Ishikawa (cell line): Measurements from ENCODE around the gene NUTM1.

ENCODE experiments used
- CEBPB ChIP-seq: IDR thresholded peaks from 2 replicates; pipeline ENCODE4 v1.6.1; 2012
- CREB1 ChIP-seq: IDR thresholded peaks from 2 replicates; pipeline ENCODE4 v1.6.1; 2012; ENCODE audit warnings: low read depth
- EGR1 ChIP-seq: IDR thresholded peaks from 2 replicates; pipeline ENCODE4 v1.6.1; 2012
- EP300 ChIP-seq: IDR thresholded peaks from 2 replicates; pipeline ENCODE4 v1.6.1; 2012; ENCODE audit warnings: borderline replicate concordance
- FOXM1 ChIP-seq: IDR thresholded peaks from 2 replicates; pipeline ENCODE4 v1.6.1; 2012; ENCODE audit warnings: low read depth, borderline replicate concordance
- NFIC ChIP-seq: IDR thresholded peaks from 2 replicates; pipeline ENCODE4 v1.6.1; 2012
- RAD21 ChIP-seq: IDR thresholded peaks from 2 replicates; pipeline ENCODE4 v1.6.1; 2012; ENCODE audit warnings: low read depth
- TAF1 ChIP-seq: IDR thresholded peaks from 2 replicates; pipeline ENCODE4 v1.6.1; 2012; ENCODE audit warnings: low read depth, mild to moderate bottlenecking
- TCF12 ChIP-seq: IDR thresholded peaks from 2 replicates; pipeline ENCODE4 v1.6.1; 2012; ENCODE audit warnings: low read depth
- TEAD4 ChIP-seq: IDR thresholded peaks from 2 replicates; pipeline ENCODE4 v1.6.1; 2012
- YY1 ChIP-seq: IDR thresholded peaks from 2 replicates; pipeline ENCODE4 v1.6.1; 2012; ENCODE audit warnings: low read depth
- ZBTB7A ChIP-seq: IDR thresholded peaks from 2 replicates; pipeline ENCODE4 v1.6.1; 2012; ENCODE audit warnings: low read depth
- TF ChIP-seq, protein P1 (sequence below): IDR thresholded peaks from 2 replicates; pipeline ENCODE4 v1.6.1; 2012; ENCODE audit warnings: low read depth, mild to moderate bottlenecking
- TF ChIP-seq, protein P2 (sequence below): IDR thresholded peaks from 2 replicates; pipeline ENCODE4 v1.6.1; 2012
- TF ChIP-seq, protein P3 (sequence below): IDR thresholded peaks from 2 replicates; pipeline ENCODE4 v1.6.1; 2012

Gene NUTM1

DNA sequence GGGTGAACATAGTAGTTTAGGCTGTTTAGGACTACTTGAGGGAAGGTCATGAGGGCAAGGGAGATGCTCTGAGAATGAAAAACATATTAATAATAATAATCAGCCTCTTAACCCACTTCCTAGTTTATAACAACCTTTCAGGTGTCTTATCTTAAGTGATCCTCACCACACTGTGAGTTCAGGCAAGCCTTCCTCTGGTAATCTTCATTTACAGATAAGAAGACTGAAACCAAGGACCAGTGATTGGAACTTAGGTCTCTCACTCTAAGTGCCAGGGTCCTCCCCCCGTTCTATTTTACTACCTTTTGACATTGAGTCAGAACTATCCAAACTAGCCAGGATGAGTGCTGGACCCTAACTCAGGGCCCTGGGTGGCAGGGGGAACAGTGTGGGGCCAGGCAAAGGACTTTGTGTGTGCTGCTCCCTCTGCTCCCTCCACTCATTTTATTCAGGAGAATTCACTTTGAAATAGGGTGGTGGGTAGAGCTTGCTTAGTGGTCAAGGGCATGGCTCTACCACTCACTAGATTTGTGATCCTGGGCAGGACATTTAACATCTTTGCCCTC lies 5.7 kb downstream of the NUTM1 start:
- no peak for TF ChIP-seq EP300
- TF ChIP-seq, protein P1, sequence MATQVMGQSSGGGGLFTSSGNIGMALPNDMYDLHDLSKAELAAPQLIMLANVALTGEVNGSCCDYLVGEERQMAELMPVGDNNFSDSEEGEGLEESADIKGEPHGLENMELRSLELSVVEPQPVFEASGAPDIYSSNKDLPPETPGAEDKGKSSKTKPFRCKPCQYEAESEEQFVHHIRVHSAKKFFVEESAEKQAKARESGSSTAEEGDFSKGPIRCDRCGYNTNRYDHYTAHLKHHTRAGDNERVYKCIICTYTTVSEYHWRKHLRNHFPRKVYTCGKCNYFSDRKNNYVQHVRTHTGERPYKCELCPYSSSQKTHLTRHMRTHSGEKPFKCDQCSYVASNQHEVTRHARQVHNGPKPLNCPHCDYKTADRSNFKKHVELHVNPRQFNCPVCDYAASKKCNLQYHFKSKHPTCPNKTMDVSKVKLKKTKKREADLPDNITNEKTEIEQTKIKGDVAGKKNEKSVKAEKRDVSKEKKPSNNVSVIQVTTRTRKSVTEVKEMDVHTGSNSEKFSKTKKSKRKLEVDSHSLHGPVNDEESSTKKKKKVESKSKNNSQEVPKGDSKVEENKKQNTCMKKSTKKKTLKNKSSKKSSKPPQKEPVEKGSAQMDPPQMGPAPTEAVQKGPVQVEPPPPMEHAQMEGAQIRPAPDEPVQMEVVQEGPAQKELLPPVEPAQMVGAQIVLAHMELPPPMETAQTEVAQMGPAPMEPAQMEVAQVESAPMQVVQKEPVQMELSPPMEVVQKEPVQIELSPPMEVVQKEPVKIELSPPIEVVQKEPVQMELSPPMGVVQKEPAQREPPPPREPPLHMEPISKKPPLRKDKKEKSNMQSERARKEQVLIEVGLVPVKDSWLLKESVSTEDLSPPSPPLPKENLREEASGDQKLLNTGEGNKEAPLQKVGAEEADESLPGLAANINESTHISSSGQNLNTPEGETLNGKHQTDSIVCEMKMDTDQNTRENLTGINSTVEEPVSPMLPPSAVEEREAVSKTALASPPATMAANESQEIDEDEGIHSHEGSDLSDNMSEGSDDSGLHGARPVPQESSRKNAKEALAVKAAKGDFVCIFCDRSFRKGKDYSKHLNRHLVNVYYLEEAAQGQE, result no peak
- TF ChIP-seq RAD21, result no peak
- no peak for TF ChIP-seq YY1
- TF ChIP-seq, protein P2, sequence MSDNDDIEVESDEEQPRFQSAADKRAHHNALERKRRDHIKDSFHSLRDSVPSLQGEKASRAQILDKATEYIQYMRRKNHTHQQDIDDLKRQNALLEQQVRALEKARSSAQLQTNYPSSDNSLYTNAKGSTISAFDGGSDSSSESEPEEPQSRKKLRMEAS, result no peak
- TF ChIP-seq CEBPB, result no peak
- TF ChIP-seq FOXM1, result no peak
- TF ChIP-seq TAF1, result no peak
- TF ChIP-seq, protein P3, sequence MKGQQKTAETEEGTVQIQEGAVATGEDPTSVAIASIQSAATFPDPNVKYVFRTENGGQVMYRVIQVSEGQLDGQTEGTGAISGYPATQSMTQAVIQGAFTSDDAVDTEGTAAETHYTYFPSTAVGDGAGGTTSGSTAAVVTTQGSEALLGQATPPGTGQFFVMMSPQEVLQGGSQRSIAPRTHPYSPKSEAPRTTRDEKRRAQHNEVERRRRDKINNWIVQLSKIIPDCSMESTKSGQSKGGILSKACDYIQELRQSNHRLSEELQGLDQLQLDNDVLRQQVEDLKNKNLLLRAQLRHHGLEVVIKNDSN, result no peak
- TF ChIP-seq EGR1, result no peak
- TF ChIP-seq TEAD4, result no peak
- TF ChIP-seq CREB1, result no peak
- no peak for TF ChIP-seq NFIC
- TF ChIP-seq TCF12, result no peak
- no peak for TF ChIP-seq ZBTB7A

DNA sequence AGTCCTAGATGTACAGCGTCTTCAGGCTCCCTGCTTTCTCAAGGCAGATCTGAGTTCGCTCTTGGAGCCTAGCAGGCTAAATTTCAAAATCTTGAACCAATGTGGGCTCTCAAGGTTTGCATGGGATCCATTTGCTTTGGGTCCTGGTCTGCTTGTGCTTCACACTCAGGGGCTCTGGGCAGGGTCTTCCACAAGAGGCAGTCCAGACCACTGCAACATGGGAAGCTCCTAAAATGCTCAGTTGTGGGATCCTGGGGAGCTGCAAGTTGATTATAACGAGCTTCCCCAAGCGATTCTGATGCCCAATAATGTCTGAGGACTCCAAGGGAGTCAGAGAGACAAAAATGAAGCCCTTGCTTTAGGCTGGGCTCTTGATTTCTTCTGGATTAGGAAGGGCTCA lies 6.7 kb downstream of the NUTM1 start:
- TF ChIP-seq EGR1 (no peak), TCF12 (no peak), CREB1 (no peak), CEBPB (no peak), TEAD4 (no peak), FOXM1 (no peak), TAF1 (no peak), RAD21 (no peak), YY1 (no peak), ZBTB7A (no peak), NFIC (no peak), EP300 (no peak)
- TF ChIP-seq, protein P3, result no peak
- TF ChIP-seq, protein P1, result no peak
- TF ChIP-seq, protein P2, result no peak

DNA sequence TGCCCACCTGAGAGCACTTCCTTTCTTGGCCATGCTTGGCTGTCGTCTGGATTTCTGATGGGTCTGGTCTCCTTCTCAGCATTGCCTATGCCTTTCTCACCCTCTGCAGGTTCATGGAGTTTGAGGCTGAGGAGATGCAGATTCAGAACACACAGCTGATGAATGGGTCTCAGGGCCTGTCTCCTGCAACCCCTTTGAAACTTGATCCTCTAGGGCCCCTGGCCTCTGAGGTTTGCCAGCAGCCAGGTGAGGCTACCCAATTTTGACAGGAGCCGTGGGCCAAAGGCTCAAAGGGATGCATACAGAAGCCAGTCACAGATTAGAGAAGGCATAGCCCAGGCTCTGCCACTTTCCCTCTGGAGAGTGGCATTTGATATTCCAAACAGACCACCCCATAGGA lies 10.5 kb downstream of the NUTM1 start:
- TF ChIP-seq, protein P2, result no peak
- no peak for TF ChIP-seq EGR1
- no peak for TF ChIP-seq ZBTB7A
- no peak for TF ChIP-seq CREB1
- TF ChIP-seq TAF1, result no peak
- TF ChIP-seq YY1, result no peak
- TF ChIP-seq, protein P1, result no peak
- no peak for TF ChIP-seq CEBPB
- no peak for TF ChIP-seq TEAD4
- TF ChIP-seq RAD21, result no peak
- TF ChIP-seq FOXM1, result no peak
- TF ChIP-seq NFIC, result no peak
- no peak for TF ChIP-seq EP300
- TF ChIP-seq TCF12, result no peak
- TF ChIP-seq, protein P3, result no peak

DNA sequence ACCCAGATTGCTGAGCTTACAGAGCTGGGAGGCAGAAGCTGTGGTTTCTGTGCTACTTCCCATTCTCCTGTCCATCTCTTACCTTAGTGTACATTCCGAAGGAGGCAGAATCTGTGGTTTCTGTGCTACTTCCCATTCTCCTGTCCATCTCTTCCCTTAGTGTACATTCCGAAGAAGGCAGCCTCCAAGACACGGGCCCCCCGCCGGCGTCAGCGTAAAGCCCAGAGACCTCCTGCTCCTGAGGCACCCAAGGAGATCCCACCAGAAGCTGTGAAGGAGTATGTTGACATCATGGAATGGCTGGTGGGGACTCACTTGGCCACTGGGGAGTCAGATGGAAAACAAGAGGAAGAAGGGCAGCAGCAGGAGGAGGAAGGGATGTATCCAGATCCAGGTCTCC lies 11.2 kb downstream of the NUTM1 start:
- TF ChIP-seq, protein P1, result no peak
- TF ChIP-seq, protein P3, result no peak
- TF ChIP-seq TEAD4 (no peak), NFIC (no peak), YY1 (no peak), TAF1 (no peak), FOXM1 (no peak), CEBPB (no peak), TCF12 (no peak), EP300 (no peak), ZBTB7A (no peak), EGR1 (no peak), CREB1 (no peak), RAD21 (no peak)
- TF ChIP-seq, protein P2, result no peak
